Measurements from ENCODE around the gene ANO1.

ANO1 gene

GRCh38 chr11:70040452-70040851, 37.7 kb upstream of the ANO1 start:
- H3K27me3 ChIP-seq (ENCODE audit: low read depth): no peaks in the 10 kb centered on the region
- no peak for DNase-seq (ENCODE audit: low spot score in 2 of 2)
- H3K4me1 ChIP-seq: no peaks in the 10 kb centered on the region
- H3K9me3 ChIP-seq: 0 out of 2 replicates have a peak, but pooled peaks cover 3% of the 10 kb centered on the region
- H3K36me3 ChIP-seq (replicated peaks): no peaks in the 10 kb centered on the region
- in situ Hi-C loops (cut with MboI; ENCODE audit: low sequenced_read_pairs): no loop called here
- no peak overlapping the region for H3K4me3 ChIP-seq

- in situ Hi-C loops (cut with MboI; ENCODE audit: low sequenced_read_pairs): no loop called here
- no peaks in the 10 kb centered on the region for H3K4me1 ChIP-seq
- no peak overlapping the region for H3K4me3 ChIP-seq
- 0 out of 2 replicates have a peak, but pooled peaks cover 3% of the 10 kb centered on the region for H3K9me3 ChIP-seq
- DNase-seq (ENCODE audit: low spot score in 2 of 2): no peak
- no peaks in the 10 kb centered on the region for H3K36me3 ChIP-seq (replicated peaks)
- no peaks in the 10 kb centered on the region for H3K27me3 ChIP-seq (ENCODE audit: low read depth)
Observed at GRCh38 chr11:70040869-70041501, 37.1 kb upstream of the ANO1 start.

- Histone ChIP-seq H3K4me1 (no peaks in the 10 kb centered on the region), H3K27me3 (ENCODE audit: low read depth) (peaks cover 3% of the 10 kb centered on the region; the same call in 1 of the 2 replicates), H3K4me3 (no peak overlapping the region), H3K36me3 (replicated peaks) (no peaks in the 10 kb centered on the region), H3K9me3 (0 out of 2 replicates have a peak, but pooled peaks cover 3% of the 10 kb centered on the region)
- no peak for DNase-seq (ENCODE audit: low spot score in 2 of 2)
- in situ Hi-C loops (cut with MboI; ENCODE audit: low sequenced_read_pairs): no loop called here
Observed at GRCh38 chr11:70043482-70043881, 34.6 kb upstream of the ANO1 start.

GRCh38 chr11:70046089-70046488, 32.0 kb upstream of the ANO1 start:
- H3K4me3 ChIP-seq: no peak overlapping the region
- 0 out of 2 replicates have a peak, but pooled peaks cover 3% of the 10 kb centered on the region for H3K9me3 ChIP-seq
- in situ Hi-C loops (cut with MboI; ENCODE audit: low sequenced_read_pairs): no loop called here
- no peaks in the 10 kb centered on the region for H3K36me3 ChIP-seq (replicated peaks)
- no peaks in the 10 kb centered on the region for H3K4me1 ChIP-seq
- peaks cover 3% of the 10 kb centered on the region; the same call in 1 of the 2 replicates for H3K27me3 ChIP-seq (ENCODE audit: low read depth)
- no peak for DNase-seq (ENCODE audit: low spot score in 2 of 2)

- Histone ChIP-seq H3K36me3 (replicated peaks) (no peaks in the 10 kb centered on the region), H3K27me3 (ENCODE audit: low read depth) (peaks cover 7% of the 10 kb centered on the region; the same call in 1 of the 2 replicates), H3K4me3 (no peak overlapping the region), H3K9me3 (0 out of 2 replicates have a peak, but pooled peaks cover 3% of the 10 kb centered on the region), H3K4me1 (no peaks in the 10 kb centered on the region)
- peak in 1 of 2 experiments; percentile 39 for DNase-seq (ENCODE audit: low spot score in 2 of 2)
- in situ Hi-C loops (cut with MboI; ENCODE audit: low sequenced_read_pairs): no loop called here
Observed at GRCh38 chr11:70048279-70049024, 29.7 kb upstream of the ANO1 start.

GRCh38 chr11:70049045-70049444, 29.1 kb upstream of the ANO1 start:
- Histone ChIP-seq H3K4me3 (no peak overlapping the region), H3K9me3 (0 out of 2 replicates have a peak, but pooled peaks cover 3% of the 10 kb centered on the region), H3K27me3 (ENCODE audit: low read depth) (peaks cover 7% of the 10 kb centered on the region; the same call in 1 of the 2 replicates), H3K36me3 (replicated peaks) (no peaks in the 10 kb centered on the region), H3K4me1 (no peaks in the 10 kb centered on the region)
- DNase-seq (ENCODE audit: low spot score in 2 of 2): no peak
- in situ Hi-C loops (cut with MboI; ENCODE audit: low sequenced_read_pairs): no loop called here

- Histone ChIP-seq H3K9me3 (0 out of 2 replicates have a peak, but pooled peaks cover 3% of the 10 kb centered on the region), H3K27me3 (ENCODE audit: low read depth) (peaks cover 7% of the 10 kb centered on the region; the same call in 1 of the 2 replicates), H3K36me3 (replicated peaks) (no peaks in the 10 kb centered on the region), H3K4me3 (no peak overlapping the region), H3K4me1 (no peaks in the 10 kb centered on the region)
- in situ Hi-C loops (cut with MboI; ENCODE audit: low sequenced_read_pairs): no loop called here
- no peak for DNase-seq (ENCODE audit: low spot score in 2 of 2)
Observed at GRCh38 chr11:70050243-70050642, 27.9 kb upstream of the ANO1 start.

- in situ Hi-C loops (cut with MboI; ENCODE audit: low sequenced_read_pairs): no loop called here
- H3K4me1 ChIP-seq: no peaks in the 10 kb centered on the region
- DNase-seq (ENCODE audit: low spot score in 2 of 2): no peak
- no peaks in the 10 kb centered on the region for H3K36me3 ChIP-seq (replicated peaks)
- 0 out of 2 replicates have a peak, but pooled peaks cover 3% of the 10 kb centered on the region for H3K9me3 ChIP-seq
- H3K4me3 ChIP-seq: no peak overlapping the region
- peaks cover 3% of the 10 kb centered on the region; the same call in 1 of the 2 replicates for H3K27me3 ChIP-seq (ENCODE audit: low read depth)
Observed at GRCh38 chr11:70054004-70054403, 24.1 kb upstream of the ANO1 start.

- DNase-seq (ENCODE audit: low spot score in 2 of 2): no peak
- in situ Hi-C loops (cut with MboI; ENCODE audit: low sequenced_read_pairs): no loop called here
Observed at GRCh38 chr11:70055444-70055843, 22.7 kb upstream of the ANO1 start.

GRCh38 chr11:70057080-70057479, 21.0 kb upstream of the ANO1 start:
- Histone ChIP-seq H3K4me1 (no peaks in the 10 kb centered on the region), H3K27me3 (ENCODE audit: low read depth) (no peaks in the 10 kb centered on the region), H3K36me3 (replicated peaks) (no peaks in the 10 kb centered on the region), H3K4me3 (no peak overlapping the region), H3K9me3 (0 out of 2 replicates have a peak, but pooled peaks cover 3% of the 10 kb centered on the region)
- in situ Hi-C loops (cut with MboI; ENCODE audit: low sequenced_read_pairs): no loop called here
- no peak for DNase-seq (ENCODE audit: low spot score in 2 of 2)

More at GRCh38 chr11:70055444-70055843, 22.7 kb upstream of the ANO1 start:
- Histone ChIP-seq H3K4me1 (no peaks in the 10 kb centered on the region), H3K36me3 (replicated peaks) (no peaks in the 10 kb centered on the region), H3K4me3 (no peak overlapping the region), H3K27me3 (ENCODE audit: low read depth) (peaks cover 3% of the 10 kb centered on the region; the same call in 1 of the 2 replicates), H3K9me3 (0 out of 2 replicates have a peak, but pooled peaks cover 3% of the 10 kb centered on the region)

- Histone ChIP-seq H3K4me1 (no peaks in the 10 kb centered on the region), H3K4me3 (no peak overlapping the region), H3K36me3 (replicated peaks) (no peaks in the 10 kb centered on the region), H3K27me3 (ENCODE audit: low read depth) (no peaks in the 10 kb centered on the region), H3K9me3 (no peaks in the 10 kb centered on the region)
- no peak for DNase-seq (ENCODE audit: low spot score in 2 of 2)
- in situ Hi-C loops (cut with MboI; ENCODE audit: low sequenced_read_pairs): no loop called here
Observed at GRCh38 chr11:70059971-70060370, 18.1 kb upstream of the ANO1 start.

- Histone ChIP-seq H3K4me3 (no peak overlapping the region), H3K9me3 (no peaks in the 10 kb centered on the region), H3K27me3 (ENCODE audit: low read depth) (no peaks in the 10 kb centered on the region), H3K4me1 (no peaks in the 10 kb centered on the region), H3K36me3 (replicated peaks) (no peaks in the 10 kb centered on the region)
- no peak for DNase-seq (ENCODE audit: low spot score in 2 of 2)
- in situ Hi-C loops (cut with MboI; ENCODE audit: low sequenced_read_pairs): no loop called here
Observed at GRCh38 chr11:70060611-70061293, 17.4 kb upstream of the ANO1 start.

- no peaks in the 10 kb centered on the region for H3K9me3 ChIP-seq
- no peaks in the 10 kb centered on the region for H3K27me3 ChIP-seq (ENCODE audit: low read depth)
- DNase-seq (ENCODE audit: low spot score in 2 of 2): no peak
- no peaks in the 10 kb centered on the region for H3K4me1 ChIP-seq
- no peak overlapping the region for H3K4me3 ChIP-seq
- in situ Hi-C loops (cut with MboI; ENCODE audit: low sequenced_read_pairs): no loop called here
- no peaks in the 10 kb centered on the region for H3K36me3 ChIP-seq (replicated peaks)
Observed at GRCh38 chr11:70061734-70062133, 16.4 kb upstream of the ANO1 start.

Data from HAP-1 (cell line).